ENCODE data around the gene HYDIN. TPM values are rescaled to one million over a fixed set of nuclear protein-coding genes. Genes with fewer than 3 reads are reported as not detected.

The HYDIN gene
- polyA plus RNA-seq, 1 of the 3 experiments (the other 2 are of a cell fraction): 0.33 TPM

DNA sequence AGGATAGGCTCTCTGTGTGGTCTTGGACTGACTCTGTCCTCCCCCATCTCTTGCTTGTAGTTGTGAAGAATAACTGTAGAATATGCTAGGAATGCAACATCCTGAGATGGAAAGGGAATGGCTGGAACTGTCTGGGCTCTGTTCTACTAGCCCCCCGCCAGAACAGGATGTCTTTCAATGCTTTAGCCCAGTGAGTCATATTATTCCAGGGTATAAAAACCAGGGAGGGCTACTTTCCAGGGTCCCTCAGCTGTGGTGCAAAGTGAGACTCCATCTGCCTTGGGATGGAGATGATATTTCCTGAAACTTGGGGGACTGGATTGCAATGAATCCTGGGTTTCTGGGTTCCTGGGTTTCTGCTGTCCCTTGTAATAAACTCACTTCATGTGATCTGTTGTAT lies 32.1 kb downstream of the HYDIN start:
- CTCF ChIA-PET: no interaction called here
- no peaks in the 10 kb centered on the region for H3K4me1 ChIP-seq (ENCODE audit: control insufficient read depth in 1 of 2, insufficient read depth in 2 of 2, low read depth in 1 of 2, low read length in 1 of 2)
- H3K9ac ChIP-seq: no peak overlapping the region
- H3K4me3 ChIP-seq (ENCODE audit: low read depth in 2 of 2, low read length in 1 of 2): no peak overlapping the region
- 0% methylated on average over 1 of the region's 1 CpG for WGBS (ENCODE audit: low lambda C conversion rate)
- no peaks in the 10 kb centered on the region for H3K9me3 ChIP-seq
- TF ChIP-seq YY1 (IDR thresholded peaks at IDR 0.05; ENCODE audit: low read depth) (no peak), TCF12 (IDR thresholded peaks at IDR 0.05) (no peak), RAD21 (IDR thresholded peaks at IDR 0.05; ENCODE audit: low read length) (no peak), GABPA (IDR thresholded peaks at IDR 0.05; ENCODE audit: low read depth) (no peak), EP300 (IDR thresholded peaks at IDR 0.05; ENCODE audit: borderline replicate concordance in 1 of 2, low read depth in 1 of 2, low read length in 1 of 2) (no peak), POLR2AphosphoS5 (IDR thresholded peaks at IDR 0.05; ENCODE audit: low read depth, low read length) (no peak), SMC3 (IDR thresholded peaks at IDR 0.05; ENCODE audit: low read depth, low read length) (no peak), RXRA (IDR thresholded peaks at IDR 0.05; ENCODE audit: borderline replicate concordance, low read depth) (no peak), FOXM1 (IDR thresholded peaks at IDR 0.05; ENCODE audit: low read depth) (no peak), RCOR1 (IDR thresholded peaks at IDR 0.05; ENCODE audit: low read length) (no peak)
- TF ChIP-seq, protein P1, sequence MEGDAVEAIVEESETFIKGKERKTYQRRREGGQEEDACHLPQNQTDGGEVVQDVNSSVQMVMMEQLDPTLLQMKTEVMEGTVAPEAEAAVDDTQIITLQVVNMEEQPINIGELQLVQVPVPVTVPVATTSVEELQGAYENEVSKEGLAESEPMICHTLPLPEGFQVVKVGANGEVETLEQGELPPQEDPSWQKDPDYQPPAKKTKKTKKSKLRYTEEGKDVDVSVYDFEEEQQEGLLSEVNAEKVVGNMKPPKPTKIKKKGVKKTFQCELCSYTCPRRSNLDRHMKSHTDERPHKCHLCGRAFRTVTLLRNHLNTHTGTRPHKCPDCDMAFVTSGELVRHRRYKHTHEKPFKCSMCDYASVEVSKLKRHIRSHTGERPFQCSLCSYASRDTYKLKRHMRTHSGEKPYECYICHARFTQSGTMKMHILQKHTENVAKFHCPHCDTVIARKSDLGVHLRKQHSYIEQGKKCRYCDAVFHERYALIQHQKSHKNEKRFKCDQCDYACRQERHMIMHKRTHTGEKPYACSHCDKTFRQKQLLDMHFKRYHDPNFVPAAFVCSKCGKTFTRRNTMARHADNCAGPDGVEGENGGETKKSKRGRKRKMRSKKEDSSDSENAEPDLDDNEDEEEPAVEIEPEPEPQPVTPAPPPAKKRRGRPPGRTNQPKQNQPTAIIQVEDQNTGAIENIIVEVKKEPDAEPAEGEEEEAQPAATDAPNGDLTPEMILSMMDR (IDR thresholded peaks at IDR 0.05): no peak
- no peak for DNase-seq
- no peaks in the 10 kb centered on the region for H3K27me3 ChIP-seq (ENCODE audit: insufficient read depth)
- H3K79me2 ChIP-seq (ENCODE audit: insufficient read depth): no peaks in the 10 kb centered on the region
- H3K9me2 ChIP-seq: no peaks in the 10 kb centered on the region
- H4K20me1 ChIP-seq (ENCODE audit: insufficient read depth): no peaks in the 10 kb centered on the region
- H3F3A ChIP-seq (replicated peaks; ENCODE audit: insufficient read depth): no peaks in the 10 kb centered on the region
- no peak overlapping the region for H3K27ac ChIP-seq (ENCODE audit: low read depth in 2 of 2, low read length in 1 of 2)
- no peak overlapping the region for H3K4me2 ChIP-seq
- H3K36me3 ChIP-seq (replicated peaks in 1 of 2; ENCODE audit: control insufficient read depth in 1 of 2, insufficient read depth in 2 of 2, low read length in 1 of 2): no peaks in the 10 kb centered on the region
- H2AFZ ChIP-seq (ENCODE audit: low read depth): no peak overlapping the region
- POLR2A ChIA-PET: no interaction called here

DNA sequence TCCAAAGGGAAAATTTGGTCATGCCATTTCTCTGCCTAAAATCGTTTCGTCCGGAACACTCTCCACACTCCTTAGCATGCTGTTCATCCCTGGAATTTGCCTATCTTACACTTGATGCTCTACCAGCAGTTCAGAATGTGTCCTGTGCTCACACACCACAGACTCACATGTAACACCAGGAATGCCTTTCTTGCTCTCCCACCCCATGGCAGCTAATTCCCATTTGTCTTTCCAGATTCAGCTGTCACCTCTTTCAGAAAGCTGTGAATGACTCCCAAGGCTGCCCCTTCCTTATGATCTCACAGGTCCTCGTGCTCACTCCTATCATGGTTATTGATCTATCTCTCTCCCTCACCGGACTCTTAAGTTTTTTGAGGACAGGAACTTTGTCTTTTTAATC lies 38.1 kb downstream of the HYDIN start:
- Histone ChIP-seq H3K27me3 (ENCODE audit: insufficient read depth) (no peaks in the 10 kb centered on the region), H2AFZ (ENCODE audit: low read depth) (no peak overlapping the region), H3K27ac (ENCODE audit: low read depth in 2 of 2, low read length in 1 of 2) (no peak overlapping the region), H3K9me2 (no peaks in the 10 kb centered on the region), H3K4me3 (ENCODE audit: low read depth in 2 of 2, low read length in 1 of 2) (no peak overlapping the region), H3K79me2 (ENCODE audit: insufficient read depth) (no peaks in the 10 kb centered on the region), H3K4me2 (no peak overlapping the region), H4K20me1 (ENCODE audit: insufficient read depth) (no peaks in the 10 kb centered on the region), H3K4me1 (ENCODE audit: control insufficient read depth in 1 of 2, insufficient read depth in 2 of 2, low read depth in 1 of 2, low read length in 1 of 2) (no peaks in the 10 kb centered on the region), H3F3A (replicated peaks; ENCODE audit: insufficient read depth) (no peaks in the 10 kb centered on the region), H3K9ac (no peak overlapping the region), H3K36me3 (replicated peaks in 1 of 2; ENCODE audit: control insufficient read depth in 1 of 2, insufficient read depth in 2 of 2, low read length in 1 of 2) (no peaks in the 10 kb centered on the region), H3K9me3 (no peaks in the 10 kb centered on the region)
- no peak for DNase-seq
- TF ChIP-seq, protein P2, sequence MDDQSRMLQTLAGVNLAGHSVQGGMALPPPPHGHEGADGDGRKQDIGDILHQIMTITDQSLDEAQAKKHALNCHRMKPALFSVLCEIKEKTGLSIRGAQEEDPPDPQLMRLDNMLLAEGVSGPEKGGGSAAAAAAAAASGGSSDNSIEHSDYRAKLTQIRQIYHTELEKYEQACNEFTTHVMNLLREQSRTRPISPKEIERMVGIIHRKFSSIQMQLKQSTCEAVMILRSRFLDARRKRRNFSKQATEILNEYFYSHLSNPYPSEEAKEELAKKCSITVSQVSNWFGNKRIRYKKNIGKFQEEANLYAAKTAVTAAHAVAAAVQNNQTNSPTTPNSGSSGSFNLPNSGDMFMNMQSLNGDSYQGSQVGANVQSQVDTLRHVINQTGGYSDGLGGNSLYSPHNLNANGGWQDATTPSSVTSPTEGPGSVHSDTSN (IDR thresholded peaks at IDR 0.05): no peak
- TF ChIP-seq SMC3 (IDR thresholded peaks at IDR 0.05; ENCODE audit: low read depth, low read length): no peak
- TF ChIP-seq SIN3A (IDR thresholded peaks at IDR 0.05; ENCODE audit: borderline replicate concordance, low read depth, low read length): no peak
- TF ChIP-seq FOXM1 (IDR thresholded peaks at IDR 0.05; ENCODE audit: low read depth): no peak
- no peak for TF ChIP-seq JUND (IDR thresholded peaks at IDR 0.05)
- no peak for TF ChIP-seq EZH2phosphoT487 (IDR thresholded peaks at IDR 0.05; ENCODE audit: borderline replicate concordance, low read depth)
- no peak for TF ChIP-seq CHD2 (IDR thresholded peaks at IDR 0.05; ENCODE audit: low read length, partially characterized antibody)
- TF ChIP-seq FOSL2 (IDR thresholded peaks at IDR 0.05; ENCODE audit: borderline replicate concordance, low read depth): no peak
- no peak for TF ChIP-seq GATA2 (CRISPR knock-in tag; IDR thresholded peaks at IDR 0.05)
- TF ChIP-seq RFX5 (IDR thresholded peaks at IDR 0.05; ENCODE audit: low read length): no peak
- TF ChIP-seq EP300 (IDR thresholded peaks at IDR 0.05; ENCODE audit: borderline replicate concordance in 1 of 2, low read depth in 1 of 2, low read length in 1 of 2): no peak
- no peak for TF ChIP-seq RAD21 (IDR thresholded peaks at IDR 0.05; ENCODE audit: low read length)
- no peak for TF ChIP-seq RCOR1 (IDR thresholded peaks at IDR 0.05; ENCODE audit: low read length)
- TF ChIP-seq, protein P3, sequence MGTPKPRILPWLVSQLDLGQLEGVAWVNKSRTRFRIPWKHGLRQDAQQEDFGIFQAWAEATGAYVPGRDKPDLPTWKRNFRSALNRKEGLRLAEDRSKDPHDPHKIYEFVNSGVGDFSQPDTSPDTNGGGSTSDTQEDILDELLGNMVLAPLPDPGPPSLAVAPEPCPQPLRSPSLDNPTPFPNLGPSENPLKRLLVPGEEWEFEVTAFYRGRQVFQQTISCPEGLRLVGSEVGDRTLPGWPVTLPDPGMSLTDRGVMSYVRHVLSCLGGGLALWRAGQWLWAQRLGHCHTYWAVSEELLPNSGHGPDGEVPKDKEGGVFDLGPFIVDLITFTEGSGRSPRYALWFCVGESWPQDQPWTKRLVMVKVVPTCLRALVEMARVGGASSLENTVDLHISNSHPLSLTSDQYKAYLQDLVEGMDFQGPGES (IDR thresholded peaks at IDR 0.05; ENCODE audit: low read depth, low read length): no peak
- TF ChIP-seq NRF1 (IDR thresholded peaks at IDR 0.05; ENCODE audit: low read depth, low read length): no peak
- TF ChIP-seq GABPA (IDR thresholded peaks at IDR 0.05; ENCODE audit: low read depth): no peak
- no peak for TF ChIP-seq TAF1 (IDR thresholded peaks at IDR 0.05; ENCODE audit: borderline replicate concordance, low read depth, low read length)
- TF ChIP-seq TCF12 (IDR thresholded peaks at IDR 0.05): no peak
- TF ChIP-seq, protein P4, sequence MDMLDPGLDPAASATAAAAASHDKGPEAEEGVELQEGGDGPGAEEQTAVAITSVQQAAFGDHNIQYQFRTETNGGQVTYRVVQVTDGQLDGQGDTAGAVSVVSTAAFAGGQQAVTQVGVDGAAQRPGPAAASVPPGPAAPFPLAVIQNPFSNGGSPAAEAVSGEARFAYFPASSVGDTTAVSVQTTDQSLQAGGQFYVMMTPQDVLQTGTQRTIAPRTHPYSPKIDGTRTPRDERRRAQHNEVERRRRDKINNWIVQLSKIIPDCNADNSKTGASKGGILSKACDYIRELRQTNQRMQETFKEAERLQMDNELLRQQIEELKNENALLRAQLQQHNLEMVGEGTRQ (IDR thresholded peaks at IDR 0.05; ENCODE audit: borderline replicate concordance, low read depth, low read length): no peak
- TF ChIP-seq NFIC (IDR thresholded peaks at IDR 0.05; ENCODE audit: borderline replicate concordance): no peak
- 30% methylated on average over 5 of the region's 5 CpGs for WGBS (ENCODE audit: low lambda C conversion rate)
- POLR2A ChIA-PET: no interaction called here
- CTCF ChIA-PET: interaction anchor here (0.9 kb wide), 1 partner anchor 14 kb away, joined by 3 read pairs; no protein-coding TSS in a partner anchor
